Vagina (tissue), 2 donors: ENCODE results near the gene SERPINE3.

Experiments
- CTCF ChIP-seq, 3 experiments: fragments of 450-650 bp in 2 of 3; fragments of 200-600 bp in 1 of 3; sonication (generic) in 1 of 3; IDR thresholded peaks; one replicate each; pipeline ENCODE4 v1.5.1; 2017 to 2019; ENCODE audit warnings: antibody characterized with exemption in 3 of 3, mild to moderate bottlenecking in 2 of 3, moderate library complexity in 2 of 3
- POLR2A ChIP-seq, 2 donors: fragments of 450-650 bp; IDR thresholded peaks; one replicate each; pipeline ENCODE4 v1.6.1; 2017; ENCODE audit warnings: antibody characterized with exemption in 2 of 2, mild to moderate bottlenecking in 2 of 2, moderate library complexity in 2 of 2
- POLR2AphosphoS5 ChIP-seq, 2 donors: sonication (generic); formaldehyde crosslinking; IDR thresholded peaks; one replicate each; pipeline ENCODE4 v1.9.0; 2017; ENCODE audit warnings: antibody characterized with exemption in 2 of 2, mild to moderate bottlenecking in 2 of 2, low read depth in 1 of 2; ENCODE audit not compliant: insufficient read depth in 1 of 2

DNA sequence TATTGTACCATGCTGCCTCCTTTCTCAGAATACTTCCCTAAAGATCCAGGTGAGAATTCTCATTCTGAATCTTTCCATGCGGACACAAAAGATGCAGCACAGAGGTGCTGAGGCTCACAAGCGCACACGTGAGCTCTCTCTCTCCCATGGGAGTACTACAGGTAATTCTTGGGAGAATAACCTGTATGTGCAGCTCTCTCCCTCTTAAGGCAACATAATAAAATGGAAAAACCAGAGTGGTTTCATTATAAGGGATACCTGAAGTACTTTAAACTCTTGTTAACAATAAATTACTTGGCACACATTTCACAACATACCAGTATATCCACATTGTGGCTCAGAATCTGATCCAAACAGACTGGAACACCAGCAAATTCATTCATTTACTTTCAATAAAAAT, 72.9 kb downstream of the SERPINE3 start:
- TF ChIP-seq CTCF (IDR thresholded peaks at IDR 0.05) = no peak
- no peak for TF ChIP-seq POLR2AphosphoS5 (IDR thresholded peaks at IDR 0.05; ENCODE audit: insufficient read depth in 1 of 2, low read depth in 1 of 2)
- no peak for TF ChIP-seq POLR2A (IDR thresholded peaks at IDR 0.05)
